ENCODE results near the gene NECAB3.

- TF ChIP-seq CTCF (IDR thresholded peaks at IDR 0.05; ENCODE audit: insufficient read depth, low read length) (no peak), POLR2AphosphoS5 (IDR thresholded peaks at IDR 0.05; ENCODE audit: low read depth) (no peak), REST (IDR thresholded peaks at IDR 0.05; ENCODE audit: insufficient replicate concordance, low read depth) (no peak)
Measured at GRCh38 chr20:33621717-33622400, 52.4 kb downstream of the NECAB3 start.

All from HL-60 (cell line).